ENCODE measurements around the gene ZZZ3.

DNA sequence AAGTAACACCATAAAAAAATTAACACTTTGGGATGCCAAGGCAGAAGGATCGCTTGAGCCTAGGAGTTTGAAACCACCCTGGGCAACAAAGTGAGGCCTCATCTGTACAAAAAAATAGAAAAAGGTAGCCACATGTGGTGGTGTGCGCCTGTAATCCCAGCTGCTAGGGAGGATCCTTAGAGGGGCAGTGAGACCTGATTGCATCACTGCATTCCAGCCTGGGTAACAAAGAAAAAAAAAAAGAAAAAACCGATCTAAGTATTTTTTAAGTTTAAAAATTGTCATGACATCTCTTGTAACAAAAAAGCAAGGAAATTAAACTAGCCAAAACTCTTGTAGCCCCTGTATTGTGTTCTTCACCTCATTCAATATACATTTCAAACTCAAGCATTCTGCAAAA lies 39.5 kb downstream of the ZZZ3 start:
- TF ChIP-seq, protein P1, sequence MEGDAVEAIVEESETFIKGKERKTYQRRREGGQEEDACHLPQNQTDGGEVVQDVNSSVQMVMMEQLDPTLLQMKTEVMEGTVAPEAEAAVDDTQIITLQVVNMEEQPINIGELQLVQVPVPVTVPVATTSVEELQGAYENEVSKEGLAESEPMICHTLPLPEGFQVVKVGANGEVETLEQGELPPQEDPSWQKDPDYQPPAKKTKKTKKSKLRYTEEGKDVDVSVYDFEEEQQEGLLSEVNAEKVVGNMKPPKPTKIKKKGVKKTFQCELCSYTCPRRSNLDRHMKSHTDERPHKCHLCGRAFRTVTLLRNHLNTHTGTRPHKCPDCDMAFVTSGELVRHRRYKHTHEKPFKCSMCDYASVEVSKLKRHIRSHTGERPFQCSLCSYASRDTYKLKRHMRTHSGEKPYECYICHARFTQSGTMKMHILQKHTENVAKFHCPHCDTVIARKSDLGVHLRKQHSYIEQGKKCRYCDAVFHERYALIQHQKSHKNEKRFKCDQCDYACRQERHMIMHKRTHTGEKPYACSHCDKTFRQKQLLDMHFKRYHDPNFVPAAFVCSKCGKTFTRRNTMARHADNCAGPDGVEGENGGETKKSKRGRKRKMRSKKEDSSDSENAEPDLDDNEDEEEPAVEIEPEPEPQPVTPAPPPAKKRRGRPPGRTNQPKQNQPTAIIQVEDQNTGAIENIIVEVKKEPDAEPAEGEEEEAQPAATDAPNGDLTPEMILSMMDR (IDR thresholded peaks at IDR 0.05 in 4 of 5, conservative IDR thresholded peaks at IDR 0.05 in 1 of 5): no peak
- no peak for TF ChIP-seq POLR2A (IDR thresholded peaks at IDR 0.05)
